T-helper 9 cell (primary cell): ENCODE measurements around the gene PDZD2.
A peak's percentile ranks its signal among the peaks of the same experiment; 100 is the strongest.
"Not testable (repeated sequence)": the region's sequence is repeated elsewhere in the genome, so short reads cannot be mapped to it uniquely, and the experiment has no call there.

Experiments
- DNase-seq: peaks from one replicate; pipeline ENCODE4 v3.0.0-alpha.2; 2020
- total RNA-seq, 2 donors: gene quantifications; one replicate each; lab custom pipeline; 2026; lab: John Stamatoyannopoulos, UW

Gene PDZD2
- 0.97 to 2.2 reads per million in 2 donors for total RNA-seq

DNA sequence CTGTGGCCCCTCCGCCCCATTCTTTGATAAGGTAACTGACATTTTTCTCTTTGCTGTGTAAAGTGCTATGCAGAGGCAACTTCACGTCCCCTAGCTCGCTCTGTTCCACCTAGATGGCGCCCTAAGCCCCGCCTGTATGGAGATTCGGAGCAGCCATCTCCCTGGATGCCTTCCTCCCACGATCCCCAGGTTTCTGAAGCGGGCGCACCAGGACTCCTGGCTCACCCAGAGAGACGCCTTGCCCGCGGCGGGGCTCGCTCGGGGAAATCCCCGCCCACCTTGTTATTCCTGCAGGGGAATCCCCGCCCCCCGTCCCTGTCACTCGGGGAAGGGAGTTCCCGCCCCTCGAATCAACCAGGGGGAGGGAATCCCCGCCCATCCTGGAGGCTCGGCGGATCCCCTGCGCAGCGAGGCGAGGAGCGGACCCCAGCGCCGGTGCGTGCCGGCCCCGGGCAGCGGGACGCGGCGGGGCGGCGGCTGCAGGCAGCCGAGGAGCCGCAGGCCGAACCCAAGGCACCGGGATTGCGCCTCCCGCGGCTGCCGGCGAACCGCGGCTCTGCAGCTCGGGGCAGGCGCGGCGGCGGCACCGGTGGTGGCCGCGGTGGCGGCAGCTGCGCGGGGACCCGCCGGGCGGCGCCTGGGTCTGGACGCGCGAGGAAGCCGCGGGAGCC is at the start of gene PDZD2:
Gene PDZD2, plus strand, starts transcription at position 384 of the 671 bp plus-strand sequence.
- DNase-seq = peak; percentile 57

GRCh38 chr5:31593665-31594064 is 45.3 kb upstream of the PDZD2 start:
- no peak for DNase-seq

GRCh38 chr5:31596354-31596753 is 42.6 kb upstream of the PDZD2 start:
- DNase-seq = no peak

DNA sequence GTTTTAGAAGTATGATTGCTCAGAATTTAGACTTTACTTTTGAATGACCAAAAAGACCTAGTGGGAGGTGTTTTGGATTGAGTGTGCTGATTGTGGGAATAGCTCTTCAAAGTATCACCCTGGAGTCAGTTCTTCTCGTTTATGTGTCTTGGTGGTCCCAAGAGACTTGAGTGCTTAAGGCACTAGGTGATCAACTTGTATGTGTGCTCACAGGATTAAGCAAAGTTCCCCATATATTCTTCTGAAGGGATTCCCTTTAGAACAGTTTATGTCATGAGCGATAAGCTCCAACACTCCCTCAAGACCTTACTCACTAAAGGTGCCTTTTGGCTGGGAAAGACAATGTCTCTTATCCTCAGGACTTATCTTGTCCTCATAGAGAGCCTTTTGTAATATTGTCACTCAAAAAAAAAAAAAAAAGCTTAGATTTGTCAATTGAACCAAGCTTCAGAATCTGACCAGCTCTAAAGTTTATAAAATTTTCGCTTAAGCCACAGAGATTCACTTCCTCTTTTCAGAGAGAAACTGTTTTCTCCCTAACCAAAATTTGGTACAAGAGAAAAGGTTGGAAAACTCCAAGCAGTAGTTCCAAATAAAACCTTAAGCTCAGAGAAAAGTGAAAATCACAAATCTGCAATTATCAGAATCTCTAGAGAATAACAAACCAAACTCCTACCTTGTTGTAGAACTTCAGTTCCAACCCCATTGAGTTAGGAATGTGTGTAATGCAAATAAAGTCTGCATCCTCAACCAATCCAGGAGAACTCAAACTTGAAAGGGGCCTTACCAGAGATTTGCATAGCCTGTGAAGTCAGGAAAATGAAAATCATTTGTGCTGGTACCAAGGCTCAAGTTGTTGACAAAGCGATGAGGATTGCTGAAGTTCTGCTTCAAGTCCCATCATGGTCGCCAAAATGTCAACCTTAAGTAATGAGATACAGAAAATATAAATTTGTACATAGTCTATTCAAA is 40.0 kb upstream of the PDZD2 start:
- DNase-seq = no peak

DNA sequence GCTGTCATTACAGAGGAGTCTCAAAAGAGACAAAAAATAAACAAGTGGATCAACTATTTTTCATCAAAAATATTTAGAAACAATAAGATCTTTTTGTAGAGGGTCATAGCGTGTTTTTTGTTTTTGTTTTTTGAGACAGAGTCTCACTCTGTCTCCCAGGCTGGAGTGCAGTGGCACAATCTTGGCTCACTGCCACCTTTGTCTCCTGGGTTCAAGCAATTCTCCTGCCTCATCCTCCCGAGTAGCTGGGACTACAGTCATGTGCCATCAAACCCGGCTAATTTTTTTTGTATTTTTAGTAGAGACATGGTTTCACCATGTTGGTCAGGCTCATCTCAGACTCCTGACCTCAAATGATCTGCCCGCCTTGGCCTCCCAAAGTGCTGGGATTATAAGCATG is 36.6 kb upstream of the PDZD2 start:
- not testable (repeated sequence) for DNase-seq

GRCh38 chr5:31604240-31604639 is 34.7 kb upstream of the PDZD2 start:
- no peak for DNase-seq

- DNase-seq = no peak
Measured at GRCh38 chr5:31604644-31605043, 34.3 kb upstream of the PDZD2 start.

DNA sequence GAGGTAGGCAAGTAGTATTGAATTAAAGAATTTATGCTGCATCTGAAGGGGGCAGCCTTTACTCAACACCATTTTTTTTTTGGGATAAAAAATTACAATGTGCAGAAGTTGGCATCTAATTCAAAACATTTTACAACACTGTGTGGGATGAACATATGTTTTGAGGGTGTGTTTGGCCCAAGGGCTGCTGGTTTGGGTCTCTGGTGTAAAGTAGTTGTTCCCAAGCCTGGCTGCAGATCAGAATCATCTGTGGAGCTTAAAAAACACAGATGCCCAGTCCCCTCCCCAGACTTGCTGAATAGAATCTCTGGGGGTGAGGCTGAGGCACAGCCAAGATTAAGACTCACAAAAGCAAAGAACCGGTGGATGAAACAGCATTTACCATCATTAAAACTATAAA is 33.0 kb upstream of the PDZD2 start:
- DNase-seq = no peak

- DNase-seq = no peak
Measured at GRCh38 chr5:31607546-31607945, 31.4 kb upstream of the PDZD2 start.

DNA sequence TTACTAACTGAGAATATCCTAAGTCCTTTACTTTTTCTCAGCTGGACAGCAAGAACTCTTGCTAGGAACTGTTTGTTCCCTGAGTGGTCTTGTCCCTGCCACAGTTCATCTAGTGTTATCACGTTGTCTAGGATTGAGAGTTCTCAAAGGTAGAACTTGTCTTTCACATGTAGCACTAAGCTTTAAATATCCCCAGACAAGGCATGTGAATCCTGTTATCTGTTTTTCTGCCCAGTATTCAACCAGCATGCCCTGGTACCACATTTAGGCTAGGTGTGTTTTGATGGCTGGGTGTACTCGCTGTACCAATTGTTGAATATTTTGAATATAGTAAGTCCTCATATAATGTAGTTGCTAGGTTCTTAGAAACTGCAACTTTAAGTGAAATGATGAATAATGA is 27.9 kb upstream of the PDZD2 start:
- DNase-seq = no peak

- DNase-seq = no peak
Measured at GRCh38 chr5:31613651-31614050, 25.3 kb upstream of the PDZD2 start.

- DNase-seq = no peak
Measured at GRCh38 chr5:31614151-31615020, 24.5 kb upstream of the PDZD2 start.

GRCh38 chr5:31617867-31618266 is 21.1 kb upstream of the PDZD2 start:
- DNase-seq = no peak

GRCh38 chr5:31620026-31620425 is 18.9 kb upstream of the PDZD2 start:
- DNase-seq = no peak

DNA sequence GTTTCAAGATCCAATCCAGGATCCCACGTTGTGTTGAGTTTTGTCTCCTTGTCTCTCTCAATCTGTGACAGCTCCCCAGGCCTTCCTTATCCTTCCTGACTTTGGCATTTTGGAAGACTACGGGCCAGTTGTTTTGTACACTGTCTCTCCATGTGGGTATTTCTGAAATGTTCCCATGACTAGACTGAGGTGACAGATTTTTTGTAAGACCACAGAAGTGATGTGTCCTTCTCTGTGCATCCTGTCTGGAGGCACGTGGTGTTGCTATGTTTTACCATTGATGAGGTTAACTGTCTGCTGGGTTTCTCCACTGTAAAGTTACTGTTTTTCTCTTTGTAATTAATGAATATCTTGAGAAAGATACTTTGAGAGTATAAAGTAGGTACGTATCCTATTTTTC is 15.7 kb upstream of the PDZD2 start:
- DNase-seq = no peak

- DNase-seq = no peak
Measured at GRCh38 chr5:31625394-31625793, 13.5 kb upstream of the PDZD2 start.

DNA sequence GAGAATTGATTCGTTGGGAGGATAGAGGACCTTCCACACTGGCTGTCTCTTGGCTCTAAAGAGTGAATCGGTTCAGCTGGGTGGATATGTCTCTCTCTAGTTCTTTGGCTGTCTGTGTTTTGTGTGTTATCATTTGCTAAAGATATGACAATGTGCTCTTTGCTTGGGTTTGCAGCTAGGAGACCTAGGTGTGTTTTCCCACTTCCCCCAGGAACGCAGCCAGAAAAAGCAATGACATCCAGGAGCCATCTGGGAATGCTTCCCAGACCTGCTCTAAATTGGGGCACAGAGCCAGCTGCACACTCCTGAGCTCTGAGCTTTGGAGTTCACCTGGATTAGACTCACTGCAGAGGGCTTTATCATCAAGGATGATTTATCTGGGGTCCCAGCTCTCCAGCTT is 12.8 kb upstream of the PDZD2 start:
- no peak for DNase-seq

- DNase-seq = no peak
Measured at GRCh38 chr5:31626604-31627234, 12.2 kb upstream of the PDZD2 start.

- no peak for DNase-seq
Measured at GRCh38 chr5:31630931-31631330, 8.0 kb upstream of the PDZD2 start.

DNA sequence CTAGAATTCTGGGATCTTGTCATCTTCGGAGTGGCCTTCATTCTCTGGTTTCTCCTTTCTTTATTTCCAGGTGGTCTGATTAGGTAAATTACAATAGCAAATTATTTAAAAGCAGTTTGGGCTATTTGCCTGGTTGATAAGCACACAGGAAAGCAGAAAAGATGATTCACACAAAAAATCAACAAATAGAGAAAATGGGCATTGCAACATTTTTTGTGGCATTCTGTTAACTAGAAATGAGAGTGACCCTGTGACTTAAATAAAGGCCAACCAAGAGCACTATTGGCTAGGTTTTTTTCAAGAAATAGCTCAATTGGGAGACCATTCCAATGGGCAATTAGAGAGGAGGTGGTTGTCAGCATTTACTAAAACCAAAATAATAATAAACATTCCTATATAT is 6.5 kb upstream of the PDZD2 start:
- no peak for DNase-seq

- no peak for DNase-seq
Measured at GRCh38 chr5:31635446-31635845, 3.5 kb upstream of the PDZD2 start.

GRCh38 chr5:31637851-31638250 is 1.1 kb upstream of the PDZD2 start:
- DNase-seq = no peak

GRCh38 chr5:31638345-31638744 is 586 bp upstream of the PDZD2 start:
- no peak for DNase-seq
